ENCODE measurements around the gene LDHD.
A peak's percentile ranks its signal among the peaks of the same experiment; 100 is the strongest.

Gene LDHD

GRCh38 chr16:75079346-75079926, 37.1 kb downstream of the LDHD start:
- DNase-seq, result no peak

- no peak for DNase-seq
Measured at GRCh38 chr16:75078886-75079285, 37.7 kb downstream of the LDHD start.

- no peak for DNase-seq
Measured at GRCh38 chr16:75075688-75076268, 40.8 kb downstream of the LDHD start.

- peak; percentile 70 for DNase-seq
Measured at GRCh38 chr16:75074920-75075687, 41.5 kb downstream of the LDHD start.

- no peak for DNase-seq
Measured at GRCh38 chr16:75074304-75074793, 42.2 kb downstream of the LDHD start.

GRCh38 chr16:75073545-75074303, 42.9 kb downstream of the LDHD start:
- DNase-seq, result no peak

GRCh38 chr16:75072239-75072947, 44.2 kb downstream of the LDHD start:
- DNase-seq, result no peak

GRCh38 chr16:75071621-75072020, 45.0 kb downstream of the LDHD start:
- DNase-seq, result no peak

- DNase-seq, result no peak
Measured at GRCh38 chr16:75070012-75070841, 46.4 kb downstream of the LDHD start.

- no peak for DNase-seq
Measured at GRCh38 chr16:75068085-75069031, 48.2 kb downstream of the LDHD start.

GRCh38 chr16:75066861-75067447, 49.6 kb downstream of the LDHD start:
- no peak for DNase-seq

GRCh38 chr16:75065521-75066149, 50.9 kb downstream of the LDHD start:
- DNase-seq, result no peak

- DNase-seq, result peak; percentile 16
Measured at GRCh38 chr16:75065149-75065505, 51.5 kb downstream of the LDHD start.

- no peak for DNase-seq
Measured at GRCh38 chr16:75064403-75065148, 52.0 kb downstream of the LDHD start.

- no peak for DNase-seq
Measured at GRCh38 chr16:75063549-75064088, 53.0 kb downstream of the LDHD start.

- no peak for DNase-seq
Measured at GRCh38 chr16:75062976-75063346, 53.6 kb downstream of the LDHD start.

- no peak for DNase-seq
Measured at GRCh38 chr16:75062135-75062975, 54.2 kb downstream of the LDHD start.

Data from activated CD4-positive, alpha-beta T cell treated with anti-CD3 and anti-CD28 coated beads, Interleukin-2, amount 50 U/mL, for 1 hour (primary cell).